Breast epithelium (tissue), 4 donors: ENCODE results near the gene CLNK. TPM values are rescaled to one million over a fixed set of nuclear protein-coding genes. Genes with fewer than 3 reads are reported as not detected.

Source experiments
- DNase-seq, 2 donors: peaks; one replicate each; pipeline ENCODE4 v3.0.0-alpha.2; 2019; ENCODE audit warnings: low spot score in 2 of 2
- H3K27ac ChIP-seq, 2 donors: fragments of 200-600 bp; sonication (generic) in 1 of 2; one replicate each; pipeline ENCODE4 v1.5.1; 2016 to 2019; ENCODE audit warnings: mild to moderate bottlenecking in 1 of 2
- H3K27me3 ChIP-seq, 2 donors: fragments of 200-600 bp; sonication (generic) in 1 of 2; one replicate each; pipeline versions ENCODE4 v1.5.1 to v1.6.0; 2017 to 2019; ENCODE audit warnings: control low read depth in 1 of 2, mild to moderate bottlenecking in 1 of 2
- H3K36me3 ChIP-seq: fragments of 200-600 bp; one replicate; pipeline ENCODE4 v1.5.1; 2019
- H3K4me1 ChIP-seq, 2 donors: fragments of 200-600 bp; sonication (generic); one replicate each; pipeline ENCODE4 v1.5.1; 2016 to 2019; ENCODE audit warnings: control low read depth in 1 of 2
- H3K4me3 ChIP-seq, 3 donors: fragments of 200-600 bp; sonication (generic); 1 replicate in 2 of 3; 2 replicates in 1 of 3; pipeline ENCODE4 v1.5.1; 2016 to 2019; ENCODE audit warnings: mild to moderate bottlenecking in 3 of 3, moderate library complexity in 2 of 3
- H3K9me3 ChIP-seq, 2 donors: fragments of 200-600 bp; sonication (generic) in 1 of 2; one replicate each; pipeline ENCODE4 v1.5.1; 2016 to 2019; ENCODE audit warnings: control low read depth in 1 of 2
- CTCF ChIP-seq, 3 donors: fragments of 450-650 bp; IDR thresholded peaks; one replicate each; pipeline ENCODE4 v1.5.1; 2016 to 2017; ENCODE audit warnings: antibody characterized with exemption in 3 of 3, mild to moderate bottlenecking in 3 of 3, moderate library complexity in 3 of 3
- POLR2A ChIP-seq: fragments of 450-650 bp; IDR thresholded peaks from one replicate; pipeline ENCODE4 v1.6.1; 2016; ENCODE audit warnings: antibody characterized with exemption, mild to moderate bottlenecking, moderate library complexity
- POLR2AphosphoS5 ChIP-seq, 3 donors: sonication (generic); formaldehyde crosslinking; IDR thresholded peaks; one replicate each; pipeline ENCODE4 v1.6.1; 2017; ENCODE audit warnings: antibody characterized with exemption in 3 of 3
- intact Hi-C: fragments of 100-400 bp; cut with DNase I; formaldehyde crosslinking; loops from one replicate; pipeline ENCODE4 v1.15.1; 2023; ENCODE audit warnings: low total_unique reads
- total RNA-seq, 3 donors: library from RNA; depleted of rRNA; stranded (reverse); fragments of >200 nt; gene quantifications; one replicate each; pipeline ENCODE4 v1.1.0, GENCODE V29; 2016

Gene CLNK
- total RNA-seq, 3 donors from 2014 or later: under 0.01 TPM; not detected in 2

DNA sequence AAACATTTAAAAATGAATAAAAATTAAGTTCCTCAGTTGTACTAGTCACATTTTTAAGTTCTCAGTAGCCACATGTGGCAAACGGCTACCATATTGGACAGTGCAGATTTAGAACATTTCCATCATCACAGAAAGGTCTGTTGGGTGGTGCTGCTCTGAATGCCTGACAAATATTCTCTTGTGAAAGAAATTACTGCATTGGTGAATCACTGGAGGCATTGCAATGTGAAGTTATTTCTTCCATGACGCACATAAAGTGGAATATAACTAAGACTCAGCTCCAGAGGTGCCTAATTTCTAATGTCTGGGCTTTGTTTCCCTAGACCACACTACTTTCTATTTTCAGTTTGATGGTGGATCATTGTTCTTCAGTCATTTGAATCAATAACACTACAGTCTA is 44.9 kb downstream of the CLNK start:
- no peaks in the 10 kb centered on the region for H3K27me3 ChIP-seq
- H3K4me1 ChIP-seq: no peaks in the 10 kb centered on the region
- no peak for DNase-seq
- no peak for TF ChIP-seq POLR2AphosphoS5 (IDR thresholded peaks at IDR 0.05)
- no peak for TF ChIP-seq CTCF (IDR thresholded peaks at IDR 0.05)
- H3K36me3 ChIP-seq: no peaks in the 10 kb centered on the region
- H3K9me3 ChIP-seq: no peaks in the 10 kb centered on the region
- H3K4me3 ChIP-seq: no peak overlapping the region
- intact Hi-C loops: no loop called here
- H3K27ac ChIP-seq: no peak overlapping the region

DNA sequence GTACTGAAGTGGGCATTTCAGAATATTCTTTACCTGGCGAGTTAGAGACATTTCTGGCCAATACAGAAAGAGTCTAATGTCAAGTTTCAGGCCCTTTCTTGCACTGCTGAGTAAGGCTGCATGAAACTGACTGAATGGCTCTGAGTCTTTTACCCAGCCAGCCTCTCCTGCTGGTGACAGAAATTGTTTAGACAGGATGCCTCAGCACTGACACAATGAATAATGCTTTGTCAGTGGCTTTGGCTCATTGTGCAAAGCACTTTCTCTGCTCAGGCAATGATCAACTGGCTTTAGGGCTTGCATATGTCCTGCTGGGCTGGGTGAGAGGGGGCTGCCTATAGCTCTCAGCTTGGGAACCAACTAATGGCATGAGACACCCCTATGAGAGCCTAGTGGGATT is 45.5 kb downstream of the CLNK start:
- Histone ChIP-seq H3K27me3 (no peaks in the 10 kb centered on the region), H3K36me3 (no peaks in the 10 kb centered on the region), H3K4me1 (no peaks in the 10 kb centered on the region), H3K4me3 (no peak overlapping the region), H3K27ac (no peak overlapping the region), H3K9me3 (no peaks in the 10 kb centered on the region)
- DNase-seq: no peak
- no peak for TF ChIP-seq CTCF (IDR thresholded peaks at IDR 0.05)
- TF ChIP-seq POLR2A: no peak
- no peak for TF ChIP-seq POLR2AphosphoS5 (IDR thresholded peaks at IDR 0.05)
- intact Hi-C loops: no loop called here

GRCh38 chr4:10635091-10635490 is 49.5 kb downstream of the CLNK start:
- no peak for DNase-seq
- Histone ChIP-seq H3K27me3 (no peaks in the 10 kb centered on the region), H3K27ac (no peak overlapping the region), H3K4me1 (no peaks in the 10 kb centered on the region), H3K4me3 (no peak overlapping the region), H3K36me3 (no peaks in the 10 kb centered on the region), H3K9me3 (no peaks in the 10 kb centered on the region)
- intact Hi-C loops: no loop called here
- TF ChIP-seq CTCF (IDR thresholded peaks at IDR 0.05) (no peak), POLR2A (no peak), POLR2AphosphoS5 (IDR thresholded peaks at IDR 0.05) (no peak)

GRCh38 chr4:10629394-10629793 is 55.2 kb downstream of the CLNK start:
- no peak for DNase-seq
- intact Hi-C loops: loop anchor here (5.0 kb wide), 1 partner anchor 312 kb away; no protein-coding TSS in a partner anchor
- Histone ChIP-seq H3K9me3 (no peaks in the 10 kb centered on the region), H3K27ac (no peak overlapping the region), H3K27me3 (no peaks in the 10 kb centered on the region), H3K4me1 (no peaks in the 10 kb centered on the region), H3K4me3 (no peak overlapping the region), H3K36me3 (no peaks in the 10 kb centered on the region)
- no peak for TF ChIP-seq POLR2AphosphoS5 (IDR thresholded peaks at IDR 0.05)
- no peak for TF ChIP-seq POLR2A
- no peak for TF ChIP-seq CTCF (IDR thresholded peaks at IDR 0.05)

- no peak overlapping the region for H3K27ac ChIP-seq
- no peaks in the 10 kb centered on the region for H3K36me3 ChIP-seq
- H3K4me3 ChIP-seq: no peak overlapping the region
- intact Hi-C loops: loop anchor here (5.0 kb wide), 1 partner anchor 308 kb away; no protein-coding TSS in a partner anchor
- no peak for DNase-seq
- no peaks in the 10 kb centered on the region for H3K4me1 ChIP-seq
- no peaks in the 10 kb centered on the region for H3K27me3 ChIP-seq
- H3K9me3 ChIP-seq: no peaks in the 10 kb centered on the region
- TF ChIP-seq POLR2AphosphoS5 (IDR thresholded peaks at IDR 0.05) (no peak), POLR2A (no peak), CTCF (IDR thresholded peaks at IDR 0.05) (no peak)
These were observed 59.4 kb downstream of the CLNK start for GRCh38 chr4:10625131-10625530.
